Measurements from ENCODE around the gene GRIN2C.

DNA sequence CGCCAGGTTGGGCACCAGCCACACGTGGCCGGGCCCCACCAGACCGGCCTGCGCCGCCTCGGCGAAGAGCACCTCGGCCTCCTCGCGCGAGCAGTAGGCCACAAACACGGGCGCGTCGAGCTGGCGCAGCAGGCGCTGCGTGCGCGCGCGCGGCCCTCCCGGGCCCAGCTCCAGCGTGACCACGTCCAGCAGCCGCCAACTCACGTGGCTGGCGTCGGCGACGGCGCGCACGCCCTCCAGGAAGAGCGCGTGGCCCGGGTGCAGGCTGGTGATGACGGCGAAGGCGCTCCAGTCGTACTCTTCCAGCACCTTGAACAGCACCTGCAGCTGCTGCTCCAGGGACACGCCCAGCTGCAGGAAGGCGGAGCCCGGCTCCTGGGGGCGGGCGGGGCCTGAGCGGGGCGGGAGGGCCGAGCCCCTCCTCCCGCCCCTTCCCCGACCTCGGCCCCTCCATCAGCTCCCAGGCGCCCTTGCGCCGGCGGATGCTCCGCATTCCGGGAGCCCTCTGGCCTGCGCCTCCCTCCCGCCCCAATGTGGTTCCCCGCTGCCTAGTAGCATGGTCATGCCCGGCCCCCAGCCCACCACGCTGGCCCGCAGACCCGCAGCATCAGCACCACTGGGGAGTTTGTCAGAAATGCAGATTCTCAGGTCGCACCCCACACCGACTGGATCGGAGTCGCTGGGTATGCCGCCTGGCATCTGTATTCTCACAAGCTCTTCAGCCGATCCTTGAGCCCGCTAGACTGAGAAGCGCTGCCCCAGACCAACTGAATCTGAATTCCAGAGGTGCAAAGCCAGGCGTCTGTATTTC lies 7.2 kb downstream of the GRIN2C start:
- TF ChIP-seq TCF4 (CRISPR knock-in tag; IDR thresholded peaks at IDR 0.05; ENCODE audit: borderline replicate concordance) (no peak), SNAI2 (CRISPR knock-in tag; IDR thresholded peaks at IDR 0.05) (no peak), ZFP3 (CRISPR knock-in tag; IDR thresholded peaks at IDR 0.05) (no peak)
- TF ChIP-seq, protein P1, sequence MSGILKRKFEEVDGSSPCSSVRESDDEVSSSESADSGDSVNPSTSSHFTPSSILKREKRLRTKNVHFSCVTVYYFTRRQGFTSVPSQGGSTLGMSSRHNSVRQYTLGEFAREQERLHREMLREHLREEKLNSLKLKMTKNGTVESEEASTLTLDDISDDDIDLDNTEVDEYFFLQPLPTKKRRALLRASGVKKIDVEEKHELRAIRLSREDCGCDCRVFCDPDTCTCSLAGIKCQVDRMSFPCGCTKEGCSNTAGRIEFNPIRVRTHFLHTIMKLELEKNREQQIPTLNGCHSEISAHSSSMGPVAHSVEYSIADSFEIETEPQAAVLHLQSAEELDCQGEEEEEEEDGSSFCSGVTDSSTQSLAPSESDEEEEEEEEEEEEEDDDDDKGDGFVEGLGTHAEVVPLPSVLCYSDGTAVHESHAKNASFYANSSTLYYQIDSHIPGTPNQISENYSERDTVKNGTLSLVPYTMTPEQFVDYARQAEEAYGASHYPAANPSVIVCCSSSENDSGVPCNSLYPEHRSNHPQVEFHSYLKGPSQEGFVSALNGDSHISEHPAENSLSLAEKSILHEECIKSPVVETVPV (CRISPR knock-in tag; IDR thresholded peaks at IDR 0.05) = no peak
- TF ChIP-seq, protein P2, sequence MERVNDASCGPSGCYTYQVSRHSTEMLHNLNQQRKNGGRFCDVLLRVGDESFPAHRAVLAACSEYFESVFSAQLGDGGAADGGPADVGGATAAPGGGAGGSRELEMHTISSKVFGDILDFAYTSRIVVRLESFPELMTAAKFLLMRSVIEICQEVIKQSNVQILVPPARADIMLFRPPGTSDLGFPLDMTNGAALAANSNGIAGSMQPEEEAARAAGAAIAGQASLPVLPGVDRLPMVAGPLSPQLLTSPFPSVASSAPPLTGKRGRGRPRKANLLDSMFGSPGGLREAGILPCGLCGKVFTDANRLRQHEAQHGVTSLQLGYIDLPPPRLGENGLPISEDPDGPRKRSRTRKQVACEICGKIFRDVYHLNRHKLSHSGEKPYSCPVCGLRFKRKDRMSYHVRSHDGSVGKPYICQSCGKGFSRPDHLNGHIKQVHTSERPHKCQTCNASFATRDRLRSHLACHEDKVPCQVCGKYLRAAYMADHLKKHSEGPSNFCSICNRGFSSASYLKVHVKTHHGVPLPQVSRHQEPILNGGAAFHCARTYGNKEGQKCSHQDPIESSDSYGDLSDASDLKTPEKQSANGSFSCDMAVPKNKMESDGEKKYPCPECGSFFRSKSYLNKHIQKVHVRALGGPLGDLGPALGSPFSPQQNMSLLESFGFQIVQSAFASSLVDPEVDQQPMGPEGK (CRISPR knock-in tag; IDR thresholded peaks at IDR 0.05; ENCODE audit: borderline replicate concordance) = no peak
